Right atrium auricular region (tissue), 2 donors: Measurements from ENCODE around the gene TMEM94. TPM values are rescaled to one million over a fixed set of nuclear protein-coding genes. Genes with fewer than 3 reads are reported as not detected.

Experiments
- DNase-seq: peaks from one replicate; pipeline ENCODE4 v3.0.0-alpha.2; 2019; ENCODE audit warnings: low spot score
- H3K27ac ChIP-seq, 2 donors: fragments of 200-600 bp; sonication (generic); 1 replicate in 1 of 2; 2 replicates in 1 of 2; pipeline ENCODE4 v1.5.1; 2016 to 2019
- H3K27me3 ChIP-seq, 2 donors: fragments of 200-600 bp; sonication (generic); one replicate each; pipeline versions ENCODE4 v1.5.1 to v1.6.0; 2017 to 2019
- H3K36me3 ChIP-seq: fragments of 200-600 bp; sonication (generic); one replicate; pipeline ENCODE4 v1.5.1; 2016
- H3K4me1 ChIP-seq, 2 donors: fragments of 200-600 bp; sonication (generic); one replicate each; pipeline versions ENCODE4 v1.5.1 to v1.6.0; 2017 to 2019
- H3K4me3 ChIP-seq, 2 donors: fragments of 200-600 bp; sonication (generic); 1 replicate in 1 of 2; 2 replicates in 1 of 2; pipeline ENCODE4 v1.5.1; 2017 to 2019; ENCODE audit warnings: mild to moderate bottlenecking in 1 of 2, moderate library complexity in 1 of 2
- H3K9me3 ChIP-seq, 2 donors: fragments of 200-600 bp; sonication (generic); one replicate each; pipeline ENCODE4 v1.5.1; 2019
- CTCF ChIP-seq, 2 donors: fragments of 200-600 bp; sonication (generic); IDR thresholded peaks; one replicate each; pipeline ENCODE4 v1.5.1; 2019; ENCODE audit warnings: antibody characterized with exemption in 2 of 2
- total RNA-seq, 2 donors: library from RNA; depleted of rRNA; stranded (reverse); fragments of >200 nt; gene quantifications; one replicate each; pipeline ENCODE4 v1.1.0, GENCODE V29; 2016

TMEM94 gene
- total RNA-seq, 2 donors from 2014 or later, result 56.3 to 61.6 TPM

GRCh38 chr17:75456039-75456416 is 407 bp upstream of the TMEM94 start:
- DNase-seq, result no peak
- Histone ChIP-seq H3K27me3 (no peaks in the 10 kb centered on the region), H3K36me3 (no peaks in the 10 kb centered on the region), H3K4me3 (peak overlapping the region; percentile 87 to 92), H3K9me3 (no peaks in the 10 kb centered on the region), H3K4me1 (peaks cover 0 to 37% of the 10 kb centered on the region in 2 donors), H3K27ac (peak overlapping the region; percentile 88 to 92)
- no peak for TF ChIP-seq CTCF (IDR thresholded peaks at IDR 0.05)

GRCh38 chr17:75457047-75457654 is 716 bp downstream of the TMEM94 start:
- Histone ChIP-seq H3K27ac (peak overlapping the region; percentile 88 to 92), H3K9me3 (no peaks in the 10 kb centered on the region), H3K27me3 (no peaks in the 10 kb centered on the region), H3K4me3 (peak overlapping the region; percentile 87 to 92), H3K4me1 (peaks cover 0 to 37% of the 10 kb centered on the region in 2 donors), H3K36me3 (no peaks in the 10 kb centered on the region)
- no peak for TF ChIP-seq CTCF (IDR thresholded peaks at IDR 0.05)
- no peak for DNase-seq

GRCh38 chr17:75459246-75459589 is 2.8 kb downstream of the TMEM94 start:
- DNase-seq, result no peak
- H3K4me3 ChIP-seq, result no peak overlapping the region
- no peaks in the 10 kb centered on the region for H3K9me3 ChIP-seq
- peak overlapping the region; percentile 42 to 59 for H3K27ac ChIP-seq
- peaks cover 0 to 37% of the 10 kb centered on the region in 2 donors for H3K4me1 ChIP-seq
- H3K36me3 ChIP-seq, result no peaks in the 10 kb centered on the region
- no peak for TF ChIP-seq CTCF (IDR thresholded peaks at IDR 0.05)
- H3K27me3 ChIP-seq, result no peaks in the 10 kb centered on the region

GRCh38 chr17:75459590-75460267 is 3.3 kb downstream of the TMEM94 start:
- H3K9me3 ChIP-seq, result no peaks in the 10 kb centered on the region
- no peak for DNase-seq
- TF ChIP-seq CTCF (IDR thresholded peaks at IDR 0.05), result no peak
- no peaks in the 10 kb centered on the region for H3K27me3 ChIP-seq
- peak overlapping the region; percentile 42 to 59 for H3K27ac ChIP-seq
- H3K4me3 ChIP-seq, result no peak overlapping the region
- peaks cover 0 to 37% of the 10 kb centered on the region in 2 donors for H3K4me1 ChIP-seq
- H3K36me3 ChIP-seq, result no peaks in the 10 kb centered on the region

GRCh38 chr17:75460295-75460694 is 3.9 kb downstream of the TMEM94 start:
- no peak for TF ChIP-seq CTCF (IDR thresholded peaks at IDR 0.05)
- peak overlapping the region in 1 of 2 donors; percentile 42 for H3K27ac ChIP-seq

More at GRCh38 chr17:75460295-75460694, 3.9 kb downstream of the TMEM94 start:
- no peaks in the 10 kb centered on the region for H3K9me3 ChIP-seq
- no peaks in the 10 kb centered on the region for H3K36me3 ChIP-seq
- no peak for DNase-seq
- H3K4me3 ChIP-seq, result no peak overlapping the region
- H3K4me1 ChIP-seq, result peaks cover 0 to 37% of the 10 kb centered on the region in 2 donors
- no peaks in the 10 kb centered on the region for H3K27me3 ChIP-seq
